T-helper 22 cell (primary cell): ENCODE data around the gene ZNF768.
A peak's percentile ranks its signal among the peaks of the same experiment; 100 is the strongest.
"Not testable (repeated sequence)": the region's sequence is repeated elsewhere in the genome, so short reads cannot be mapped to it uniquely, and the experiment has no call there.

Experiments
- DNase-seq: peaks from one replicate; pipeline ENCODE4 v3.0.0-alpha.2; 2020; ENCODE audit warnings: low read depth

ZNF768 gene

DNA sequence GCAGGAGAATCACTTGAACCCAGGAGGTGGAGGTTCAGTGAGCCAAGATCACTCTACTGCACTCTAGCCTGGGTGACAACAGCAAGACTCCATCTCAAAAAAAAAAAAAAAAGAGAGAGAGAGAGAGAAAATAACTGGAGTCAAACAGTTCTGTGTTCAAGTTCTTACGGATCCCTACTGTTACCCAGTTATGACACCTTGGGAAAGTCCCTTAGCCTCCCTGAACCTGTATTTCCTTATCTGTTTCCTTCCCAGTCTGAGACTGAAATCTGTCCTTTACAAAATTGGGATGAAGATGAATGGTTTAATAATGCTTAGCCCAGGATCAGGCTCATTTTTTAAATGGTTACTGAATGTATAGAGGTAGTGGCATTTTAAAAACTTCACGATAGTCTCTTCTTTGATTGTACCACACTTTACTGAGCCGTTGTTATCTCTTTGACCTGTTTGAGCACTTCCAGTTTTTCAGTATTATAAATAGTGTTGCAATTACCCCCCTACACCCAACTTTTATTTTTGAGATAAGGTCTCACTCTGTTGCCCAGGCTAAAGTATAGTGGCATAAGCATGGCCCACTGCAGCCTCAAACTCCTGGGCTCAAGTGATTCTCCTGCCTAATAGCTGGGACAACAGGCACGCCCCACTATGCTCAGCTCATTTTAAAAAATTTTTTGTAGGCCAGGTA, 17.1 kb downstream of the ZNF768 start:
- DNase-seq: no peak

DNA sequence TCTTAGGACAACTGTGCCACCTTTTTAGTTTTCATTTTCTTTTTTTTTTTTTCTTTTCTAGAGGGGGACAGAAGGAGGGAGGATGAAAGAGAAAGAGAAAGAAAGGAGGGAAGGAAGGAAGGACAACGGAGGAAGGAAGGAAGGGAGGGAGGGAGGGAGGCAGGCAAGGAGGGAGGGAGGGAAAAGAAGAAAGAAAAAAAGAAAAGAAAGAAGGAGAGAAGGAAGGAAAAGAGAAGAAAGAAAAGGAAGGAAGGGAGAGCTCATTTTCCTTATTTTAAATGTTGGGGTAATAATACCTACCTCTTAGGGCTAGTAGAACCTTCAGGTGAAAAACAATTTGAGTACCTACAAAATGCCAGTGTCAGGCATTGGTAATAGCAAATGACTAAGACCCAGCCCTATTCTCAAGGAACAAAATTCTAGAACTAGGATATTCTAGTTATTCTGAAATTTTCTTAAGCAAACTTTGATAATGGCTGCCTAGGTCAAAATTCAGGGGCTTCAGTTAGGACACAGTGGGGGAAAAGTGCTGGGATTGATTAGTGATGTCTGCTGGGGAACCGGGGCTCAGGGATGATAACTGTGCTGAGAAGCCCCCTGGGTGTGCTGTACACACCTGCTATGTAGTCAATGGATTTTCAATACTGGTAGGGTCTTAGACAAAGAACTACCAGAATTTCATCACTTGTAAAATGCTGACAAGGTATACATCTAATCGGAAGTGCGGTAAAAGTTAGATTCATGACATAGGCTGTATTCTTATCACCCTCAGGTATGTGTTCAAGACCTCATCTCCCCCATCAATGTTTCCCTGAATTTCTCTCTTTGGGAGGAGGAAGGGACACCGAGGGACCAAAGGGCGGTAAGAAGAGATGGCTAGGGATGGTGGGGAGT, 22.7 kb downstream of the ZNF768 start:
- no peak for DNase-seq

GRCh38 chr16:30499284-30499683, 27.1 kb downstream of the ZNF768 start:
- no peak for DNase-seq

DNA sequence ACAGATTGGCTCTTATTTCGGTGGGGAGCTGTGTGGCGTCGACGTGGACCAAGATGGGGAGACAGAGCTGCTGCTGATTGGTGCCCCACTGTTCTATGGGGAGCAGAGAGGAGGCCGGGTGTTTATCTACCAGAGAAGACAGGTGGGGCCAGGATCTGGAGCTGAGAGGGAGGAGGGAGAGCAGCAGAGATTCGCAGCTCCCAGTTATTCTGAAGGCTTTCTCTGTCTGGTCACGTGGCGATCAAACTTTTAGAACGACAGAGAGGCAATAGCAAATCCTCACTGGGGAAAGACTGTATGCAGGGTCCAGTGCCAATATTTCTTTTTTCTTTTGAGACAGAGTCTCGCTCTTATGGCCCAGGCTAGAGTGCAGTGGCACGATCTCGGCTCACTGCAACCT, 31.7 kb downstream of the ZNF768 start:
- DNase-seq: no peak

DNA sequence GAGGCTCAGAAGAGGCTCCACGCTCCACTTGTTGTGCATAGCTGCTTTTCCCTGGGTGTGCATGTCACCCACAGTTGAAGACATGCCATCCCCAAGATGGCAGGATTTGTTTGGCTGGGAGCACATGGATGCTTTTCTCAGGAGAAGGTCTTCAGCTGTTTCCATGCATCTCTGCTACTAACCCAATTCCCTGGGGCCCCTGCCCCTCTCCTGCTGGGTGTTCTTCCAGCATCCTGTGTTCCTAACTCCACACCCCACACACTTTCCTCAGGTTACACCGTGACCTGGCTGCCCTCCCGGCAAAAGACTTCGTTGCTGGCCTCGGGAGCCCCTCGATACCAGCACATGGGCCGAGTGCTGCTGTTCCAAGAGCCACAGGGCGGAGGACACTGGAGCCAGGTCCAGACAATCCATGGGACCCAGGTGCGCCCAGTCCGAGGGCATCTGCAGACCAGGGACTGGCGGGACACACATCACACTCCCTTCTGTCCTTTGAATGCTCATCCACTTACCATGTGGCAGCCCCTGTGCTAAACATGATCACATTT, 32.4 kb downstream of the ZNF768 start:
- DNase-seq: no peak

DNA sequence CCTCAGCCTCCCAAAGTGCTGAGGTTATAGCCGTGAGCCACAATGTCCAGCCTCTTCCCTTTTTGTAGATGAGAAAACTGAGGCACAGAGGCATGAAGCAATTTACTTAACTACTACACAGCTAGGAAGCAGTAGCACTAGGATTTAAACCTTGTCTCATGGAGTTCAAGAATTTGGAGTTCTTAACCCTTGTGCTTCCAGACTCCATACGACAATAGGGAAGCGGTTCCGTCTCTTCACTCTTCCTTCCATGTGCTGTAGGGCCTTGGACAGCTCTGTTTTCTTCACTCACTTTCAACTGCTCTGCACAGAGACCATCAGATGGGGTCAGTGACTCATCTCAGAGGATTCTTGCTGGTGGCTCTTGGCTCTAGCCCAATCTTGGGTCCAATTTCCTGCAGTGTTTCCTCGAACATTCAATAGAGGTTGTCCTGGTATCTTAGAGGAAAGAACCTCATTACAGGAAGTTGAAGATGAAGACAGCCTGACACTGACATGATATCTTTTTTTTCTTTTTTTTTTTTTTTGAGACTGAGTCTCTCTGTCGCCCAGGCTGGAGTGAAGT, 34.5 kb downstream of the ZNF768 start:
- DNase-seq: peak; percentile 14

- no peak for DNase-seq
Observed at GRCh38 chr16:30491229-30491628, 35.1 kb downstream of the ZNF768 start.

GRCh38 chr16:30490210-30490609, 36.2 kb downstream of the ZNF768 start:
- no peak for DNase-seq

- no peak for DNase-seq
Observed at GRCh38 chr16:30488764-30489605, 37.4 kb downstream of the ZNF768 start.

DNA sequence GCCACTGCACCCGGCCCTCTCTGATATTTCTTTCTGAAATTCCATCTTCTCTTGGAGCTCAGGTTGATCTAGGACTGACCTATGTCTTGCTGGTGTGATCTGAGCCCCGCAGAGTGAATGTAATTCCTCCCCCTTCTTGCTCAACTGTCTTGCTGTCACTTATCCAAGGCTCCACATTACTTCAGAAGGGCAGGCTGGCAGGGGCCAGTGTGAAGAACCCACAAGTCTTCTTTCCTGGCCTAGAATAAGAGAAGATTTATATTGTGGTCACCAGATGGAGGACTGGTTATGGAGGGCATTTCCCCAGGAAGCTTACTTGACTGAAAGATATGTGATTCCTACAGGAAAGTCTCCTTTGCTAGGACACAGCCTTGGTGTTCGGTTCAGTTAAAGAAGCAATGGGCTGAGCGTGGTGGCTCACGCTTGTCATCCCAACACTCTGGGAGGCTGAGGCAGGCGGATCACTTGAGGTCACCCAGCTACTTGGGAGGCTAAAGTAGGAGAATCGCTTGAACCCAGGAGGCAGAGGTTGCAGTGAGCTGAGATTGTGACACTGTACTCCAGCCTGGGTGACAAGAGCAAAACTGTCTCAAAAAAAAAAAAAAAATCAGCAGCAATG, 40.4 kb downstream of the ZNF768 start:
- DNase-seq: no peak

- no peak for DNase-seq
Observed at GRCh38 chr16:30484887-30485286, 41.5 kb downstream of the ZNF768 start.

DNA sequence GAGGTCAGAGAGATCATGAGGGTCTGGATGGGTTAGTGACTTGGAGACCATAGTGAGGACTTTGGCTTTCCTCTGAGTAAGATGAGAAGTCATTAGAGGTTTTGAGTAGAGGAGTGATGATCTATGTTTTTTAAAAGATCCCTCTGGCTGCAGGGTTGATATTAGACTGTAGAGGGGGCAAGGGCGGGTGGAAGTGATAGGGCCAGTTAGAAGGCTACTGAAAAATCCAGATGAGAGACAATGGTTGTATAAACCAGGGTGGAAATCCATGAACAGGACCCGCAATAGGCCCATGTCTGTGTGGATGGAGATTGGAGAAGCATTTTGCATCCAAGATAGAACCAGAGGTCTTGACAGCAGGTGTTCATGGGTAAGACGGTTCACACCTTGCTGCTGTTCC, 44.0 kb downstream of the ZNF768 start:
- no peak for DNase-seq

GRCh38 chr16:30481381-30481780, 45.0 kb downstream of the ZNF768 start:
- DNase-seq: no peak

- no peak for DNase-seq
Observed at GRCh38 chr16:30478766-30479478, 47.4 kb downstream of the ZNF768 start.

DNA sequence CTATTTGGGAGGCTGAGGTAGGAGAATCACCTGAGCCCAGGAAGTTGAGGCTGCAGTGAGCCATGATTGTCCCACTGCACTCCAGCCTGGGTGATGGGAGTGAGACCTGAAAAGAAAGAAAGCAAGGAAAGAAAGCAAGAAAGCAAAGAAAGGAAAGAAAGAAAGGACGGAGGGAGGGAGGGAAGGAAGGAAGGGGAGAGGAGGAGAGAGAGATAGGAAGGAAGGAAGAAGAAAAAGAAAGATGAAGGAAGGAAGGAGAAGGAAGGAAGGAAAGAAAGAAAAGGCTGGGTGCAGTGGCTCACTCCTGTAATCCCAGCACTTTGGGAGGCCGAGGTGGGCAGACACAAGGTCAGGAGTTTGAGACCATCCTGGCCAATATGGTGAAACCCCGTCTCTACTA, 48.6 kb downstream of the ZNF768 start:
- not testable (repeated sequence) for DNase-seq

GRCh38 chr16:30476991-30477390, 49.4 kb downstream of the ZNF768 start:
- DNase-seq: no peak

DNA sequence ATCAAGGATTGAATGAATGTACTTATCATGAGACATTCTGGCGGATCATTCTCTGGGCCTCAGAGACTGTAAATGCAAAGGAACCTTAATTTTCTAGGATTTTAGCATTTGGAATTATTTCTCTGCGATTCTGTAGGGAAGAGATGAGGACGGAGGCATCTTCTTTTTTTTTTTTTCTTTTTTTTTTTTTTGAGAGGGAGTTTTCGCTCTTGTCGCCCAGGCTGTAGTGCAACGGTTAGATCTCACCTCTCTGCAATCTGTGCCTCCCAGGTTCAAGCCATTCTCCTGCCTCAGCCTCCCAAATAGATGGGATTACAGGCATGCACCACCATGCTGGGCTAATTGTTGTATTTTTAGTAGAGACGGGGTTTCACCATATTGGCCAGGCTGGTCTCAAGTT, 51.7 kb downstream of the ZNF768 start:
- DNase-seq: no peak

DNA sequence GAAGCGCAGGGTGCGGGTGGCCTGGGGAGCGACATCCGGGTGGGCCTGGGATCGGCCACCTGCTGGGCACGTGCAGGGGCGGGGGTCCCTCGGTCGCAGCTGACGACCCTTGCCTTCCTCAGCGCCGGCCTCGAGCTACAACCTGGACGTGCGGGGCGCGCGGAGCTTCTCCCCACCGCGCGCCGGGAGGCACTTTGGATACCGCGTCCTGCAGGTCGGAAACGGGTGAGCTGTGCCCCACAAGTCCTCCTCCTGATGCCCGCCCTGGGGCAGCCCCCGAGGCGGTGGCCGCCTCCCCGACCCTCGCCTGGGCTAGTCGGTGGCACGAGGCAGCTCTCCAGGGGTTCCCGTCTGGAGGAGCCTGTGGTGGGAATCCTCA, 52.3 kb downstream of the ZNF768 start:
- DNase-seq: no peak
